ENCODE measurements around the gene CNPY2. TPM values are rescaled to one million over a fixed set of nuclear protein-coding genes. Genes with fewer than 3 reads are reported as not detected.

CNPY2 gene
- total and polyA plus RNA-seq, 2 of the 13 experiments (the other 11 are each of a cell fraction or from before 2014, with no cell fraction given): 285 to 356 TPM

DNA sequence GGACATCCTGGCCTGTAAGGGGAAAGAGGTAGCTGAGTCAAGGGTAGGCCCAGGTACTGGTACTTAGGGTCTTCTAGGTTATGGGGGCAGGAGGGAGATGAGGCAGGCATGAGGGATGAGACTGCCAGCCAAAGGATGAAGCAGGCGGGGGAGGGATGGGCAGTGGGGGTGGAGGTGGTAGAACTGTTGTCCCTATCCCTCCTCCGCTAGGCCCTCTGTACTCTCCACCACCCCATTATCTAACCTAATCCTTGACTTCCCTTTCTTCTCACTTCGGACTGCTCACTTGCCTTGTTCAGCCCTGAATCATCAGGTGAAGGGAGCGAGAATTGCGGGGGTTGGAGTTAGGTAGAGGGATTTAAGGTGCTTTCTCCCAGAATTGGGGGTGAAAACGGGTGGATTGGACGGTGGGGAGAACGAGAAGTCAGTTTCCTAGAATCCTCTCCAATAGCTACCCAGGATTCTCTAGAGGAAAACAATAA, 17.4 kb upstream of the CNPY2 start (continued):
- TF ChIP-seq, protein P1, sequence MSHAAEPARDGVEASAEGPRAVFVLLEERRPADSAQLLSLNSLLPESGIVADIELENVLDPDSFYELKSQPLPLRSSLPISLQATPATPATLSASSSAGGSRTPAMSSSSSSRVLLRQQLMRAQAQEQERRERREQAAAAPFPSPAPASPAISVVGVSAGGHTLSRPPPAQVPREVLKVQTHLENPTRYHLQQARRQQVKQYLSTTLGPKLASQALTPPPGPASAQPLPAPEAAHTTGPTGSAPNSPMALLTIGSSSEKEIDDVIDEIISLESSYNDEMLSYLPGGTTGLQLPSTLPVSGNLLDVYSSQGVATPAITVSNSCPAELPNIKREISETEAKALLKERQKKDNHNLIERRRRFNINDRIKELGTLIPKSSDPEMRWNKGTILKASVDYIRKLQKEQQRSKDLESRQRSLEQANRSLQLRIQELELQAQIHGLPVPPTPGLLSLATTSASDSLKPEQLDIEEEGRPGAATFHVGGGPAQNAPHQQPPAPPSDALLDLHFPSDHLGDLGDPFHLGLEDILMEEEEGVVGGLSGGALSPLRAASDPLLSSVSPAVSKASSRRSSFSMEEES (CRISPR knock-in tag; IDR thresholded peaks at IDR 0.05): no peak
- TF ChIP-seq, protein P2, sequence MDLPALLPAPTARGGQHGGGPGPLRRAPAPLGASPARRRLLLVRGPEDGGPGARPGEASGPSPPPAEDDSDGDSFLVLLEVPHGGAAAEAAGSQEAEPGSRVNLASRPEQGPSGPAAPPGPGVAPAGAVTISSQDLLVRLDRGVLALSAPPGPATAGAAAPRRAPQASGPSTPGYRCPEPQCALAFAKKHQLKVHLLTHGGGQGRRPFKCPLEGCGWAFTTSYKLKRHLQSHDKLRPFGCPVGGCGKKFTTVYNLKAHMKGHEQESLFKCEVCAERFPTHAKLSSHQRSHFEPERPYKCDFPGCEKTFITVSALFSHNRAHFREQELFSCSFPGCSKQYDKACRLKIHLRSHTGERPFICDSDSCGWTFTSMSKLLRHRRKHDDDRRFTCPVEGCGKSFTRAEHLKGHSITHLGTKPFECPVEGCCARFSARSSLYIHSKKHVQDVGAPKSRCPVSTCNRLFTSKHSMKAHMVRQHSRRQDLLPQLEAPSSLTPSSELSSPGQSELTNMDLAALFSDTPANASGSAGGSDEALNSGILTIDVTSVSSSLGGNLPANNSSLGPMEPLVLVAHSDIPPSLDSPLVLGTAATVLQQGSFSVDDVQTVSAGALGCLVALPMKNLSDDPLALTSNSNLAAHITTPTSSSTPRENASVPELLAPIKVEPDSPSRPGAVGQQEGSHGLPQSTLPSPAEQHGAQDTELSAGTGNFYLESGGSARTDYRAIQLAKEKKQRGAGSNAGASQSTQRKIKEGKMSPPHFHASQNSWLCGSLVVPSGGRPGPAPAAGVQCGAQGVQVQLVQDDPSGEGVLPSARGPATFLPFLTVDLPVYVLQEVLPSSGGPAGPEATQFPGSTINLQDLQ (CRISPR knock-in tag; IDR thresholded peaks at IDR 0.05): no peak
- peak; percentile 70 for TF ChIP-seq ZNF274 (CRISPR knock-in tag; IDR thresholded peaks at IDR 0.05)
- no peak for TF ChIP-seq SRF (IDR thresholded peaks at IDR 0.05; ENCODE audit: low read depth, low read length)
- TF ChIP-seq TCF7 (IDR thresholded peaks at IDR 0.05; ENCODE audit: low read depth): no peak
- TF ChIP-seq, protein P3, sequence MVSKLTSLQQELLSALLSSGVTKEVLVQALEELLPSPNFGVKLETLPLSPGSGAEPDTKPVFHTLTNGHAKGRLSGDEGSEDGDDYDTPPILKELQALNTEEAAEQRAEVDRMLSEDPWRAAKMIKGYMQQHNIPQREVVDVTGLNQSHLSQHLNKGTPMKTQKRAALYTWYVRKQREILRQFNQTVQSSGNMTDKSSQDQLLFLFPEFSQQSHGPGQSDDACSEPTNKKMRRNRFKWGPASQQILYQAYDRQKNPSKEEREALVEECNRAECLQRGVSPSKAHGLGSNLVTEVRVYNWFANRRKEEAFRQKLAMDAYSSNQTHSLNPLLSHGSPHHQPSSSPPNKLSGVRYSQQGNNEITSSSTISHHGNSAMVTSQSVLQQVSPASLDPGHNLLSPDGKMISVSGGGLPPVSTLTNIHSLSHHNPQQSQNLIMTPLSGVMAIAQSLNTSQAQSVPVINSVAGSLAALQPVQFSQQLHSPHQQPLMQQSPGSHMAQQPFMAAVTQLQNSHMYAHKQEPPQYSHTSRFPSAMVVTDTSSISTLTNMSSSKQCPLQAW (CRISPR knock-in tag; IDR thresholded peaks at IDR 0.05): 0 out of 2 replicates have a peak, but pooled peaks have one; percentile 6
- TF ChIP-seq, protein P4, sequence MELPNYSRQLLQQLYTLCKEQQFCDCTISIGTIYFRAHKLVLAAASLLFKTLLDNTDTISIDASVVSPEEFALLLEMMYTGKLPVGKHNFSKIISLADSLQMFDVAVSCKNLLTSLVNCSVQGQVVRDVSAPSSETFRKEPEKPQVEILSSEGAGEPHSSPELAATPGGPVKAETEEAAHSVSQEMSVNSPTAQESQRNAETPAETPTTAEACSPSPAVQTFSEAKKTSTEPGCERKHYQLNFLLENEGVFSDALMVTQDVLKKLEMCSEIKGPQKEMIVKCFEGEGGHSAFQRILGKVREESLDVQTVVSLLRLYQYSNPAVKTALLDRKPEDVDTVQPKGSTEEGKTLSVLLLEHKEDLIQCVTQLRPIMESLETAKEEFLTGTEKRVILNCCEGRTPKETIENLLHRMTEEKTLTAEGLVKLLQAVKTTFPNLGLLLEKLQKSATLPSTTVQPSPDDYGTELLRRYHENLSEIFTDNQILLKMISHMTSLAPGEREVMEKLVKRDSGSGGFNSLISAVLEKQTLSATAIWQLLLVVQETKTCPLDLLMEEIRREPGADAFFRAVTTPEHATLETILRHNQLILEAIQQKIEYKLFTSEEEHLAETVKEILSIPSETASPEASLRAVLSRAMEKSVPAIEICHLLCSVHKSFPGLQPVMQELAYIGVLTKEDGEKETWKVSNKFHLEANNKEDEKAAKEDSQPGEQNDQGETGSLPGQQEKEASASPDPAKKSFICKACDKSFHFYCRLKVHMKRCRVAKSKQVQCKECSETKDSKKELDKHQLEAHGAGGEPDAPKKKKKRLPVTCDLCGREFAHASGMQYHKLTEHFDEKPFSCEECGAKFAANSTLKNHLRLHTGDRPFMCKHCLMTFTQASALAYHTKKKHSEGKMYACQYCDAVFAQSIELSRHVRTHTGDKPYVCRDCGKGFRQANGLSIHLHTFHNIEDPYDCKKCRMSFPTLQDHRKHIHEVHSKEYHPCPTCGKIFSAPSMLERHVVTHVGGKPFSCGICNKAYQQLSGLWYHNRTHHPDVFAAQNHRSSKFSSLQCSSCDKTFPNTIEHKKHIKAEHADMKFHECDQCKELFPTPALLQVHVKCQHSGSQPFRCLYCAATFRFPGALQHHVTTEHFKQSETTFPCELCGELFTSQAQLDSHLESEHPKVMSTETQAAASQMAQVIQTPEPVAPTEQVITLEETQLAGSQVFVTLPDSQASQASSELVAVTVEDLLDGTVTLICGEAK (IDR thresholded peaks at IDR 0.05): no peak
- TF ChIP-seq, protein P4 (CRISPR knock-in tag; IDR thresholded peaks at IDR 0.05): no peak
- 0 out of 2 replicates have a peak, but pooled peaks have one; percentile 13 for TF ChIP-seq HOXD1 (CRISPR knock-in tag; IDR thresholded peaks at IDR 0.05)
- TF ChIP-seq ZNF570 (CRISPR knock-in tag; IDR thresholded peaks at IDR 0.05; ENCODE audit: borderline replicate concordance): 0 out of 2 replicates have a peak, but pooled peaks have one; percentile 4
- no peak for TF ChIP-seq SOX6 (IDR thresholded peaks at IDR 0.05)
- no peak for TF ChIP-seq SOX6 (CRISPR knock-in tag; IDR thresholded peaks at IDR 0.05)
- no peak for TF ChIP-seq ZSCAN12 (CRISPR knock-in tag; IDR thresholded peaks at IDR 0.05)
- no peak for TF ChIP-seq SOX13 (IDR thresholded peaks at IDR 0.05)
- TF ChIP-seq SOX13 (CRISPR knock-in tag; conservative IDR thresholded peaks at IDR 0.05 in 1 of 2, IDR thresholded peaks at IDR 0.05 in 1 of 2): peak in 1 of 2 experiments; percentile 3; a peak in 1 of 4 replicates
- TF ChIP-seq POLR2A (IDR thresholded peaks at IDR 0.05; ENCODE audit: insufficient read depth in 1 of 2, low read depth in 2 of 2, low read length in 2 of 2): peak in 1 of 2 experiments; percentile 9; a peak in 2 of 4 replicates

Data from HepG2 (cell line).